ENCODE measurements around the gene KAT5.

KAT5 gene

DNA sequence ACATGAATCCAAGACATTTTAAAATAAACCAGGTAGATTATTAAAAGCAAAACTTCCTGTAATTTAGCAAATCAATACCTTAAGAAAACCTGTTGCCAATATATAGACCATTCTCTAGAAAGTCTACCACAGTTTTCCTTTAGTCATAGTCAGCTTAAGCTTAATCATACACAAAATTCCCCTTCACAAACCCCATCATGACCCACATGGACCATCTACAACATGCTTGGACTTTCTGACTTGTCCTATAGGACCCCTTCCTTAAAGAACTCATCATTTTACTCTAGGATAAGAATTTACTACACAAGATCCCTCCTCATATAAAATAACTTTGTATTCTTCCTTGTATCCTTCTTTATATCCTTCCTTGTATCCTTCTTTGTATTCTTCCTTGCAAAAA is 24.8 kb downstream of the KAT5 start:
- no peak for DNase-seq (ENCODE audit: extremely low spot score)
- ChIA-PET CTCF (interaction anchor here (1.1 to 3.9 kb wide), 3 partner anchors 9 to 42 kb away, joined by 3 to 19 read pairs (median 3); partner anchors contain the start of genes AP5B1 and KAT5), POLR2A (no interaction called here)
- TF ChIP-seq, protein P1, sequence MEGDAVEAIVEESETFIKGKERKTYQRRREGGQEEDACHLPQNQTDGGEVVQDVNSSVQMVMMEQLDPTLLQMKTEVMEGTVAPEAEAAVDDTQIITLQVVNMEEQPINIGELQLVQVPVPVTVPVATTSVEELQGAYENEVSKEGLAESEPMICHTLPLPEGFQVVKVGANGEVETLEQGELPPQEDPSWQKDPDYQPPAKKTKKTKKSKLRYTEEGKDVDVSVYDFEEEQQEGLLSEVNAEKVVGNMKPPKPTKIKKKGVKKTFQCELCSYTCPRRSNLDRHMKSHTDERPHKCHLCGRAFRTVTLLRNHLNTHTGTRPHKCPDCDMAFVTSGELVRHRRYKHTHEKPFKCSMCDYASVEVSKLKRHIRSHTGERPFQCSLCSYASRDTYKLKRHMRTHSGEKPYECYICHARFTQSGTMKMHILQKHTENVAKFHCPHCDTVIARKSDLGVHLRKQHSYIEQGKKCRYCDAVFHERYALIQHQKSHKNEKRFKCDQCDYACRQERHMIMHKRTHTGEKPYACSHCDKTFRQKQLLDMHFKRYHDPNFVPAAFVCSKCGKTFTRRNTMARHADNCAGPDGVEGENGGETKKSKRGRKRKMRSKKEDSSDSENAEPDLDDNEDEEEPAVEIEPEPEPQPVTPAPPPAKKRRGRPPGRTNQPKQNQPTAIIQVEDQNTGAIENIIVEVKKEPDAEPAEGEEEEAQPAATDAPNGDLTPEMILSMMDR (IDR thresholded peaks at IDR 0.05; ENCODE audit: control extremely low read depth, extremely low read depth, low read depth, missing control alignments): no peak

DNA sequence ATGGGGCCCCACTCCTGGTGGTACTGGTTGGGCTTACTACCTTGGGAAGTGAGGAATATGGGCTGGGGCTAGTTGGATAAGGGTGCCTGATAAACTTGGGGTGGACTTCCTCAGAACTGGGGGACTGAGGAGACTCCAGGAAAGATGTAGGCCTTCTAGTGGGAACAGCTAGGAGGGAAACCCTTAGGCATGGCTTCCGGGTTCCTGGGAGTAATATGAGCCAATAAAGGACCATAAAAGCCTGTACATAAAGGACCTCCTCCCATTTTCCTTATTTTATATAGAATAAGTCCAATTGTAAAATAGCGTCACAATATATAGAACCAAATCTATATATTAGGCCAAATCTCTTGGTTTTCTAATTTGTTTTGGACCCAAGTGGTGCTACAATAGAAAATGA is 27.0 kb downstream of the KAT5 start:
- TF ChIP-seq, protein P1 (IDR thresholded peaks at IDR 0.05; ENCODE audit: control extremely low read depth, extremely low read depth, low read depth, missing control alignments): no peak
- CTCF ChIA-PET: no interaction called here
- POLR2A ChIA-PET: no interaction called here
- DNase-seq (ENCODE audit: extremely low spot score): no peak

DNA sequence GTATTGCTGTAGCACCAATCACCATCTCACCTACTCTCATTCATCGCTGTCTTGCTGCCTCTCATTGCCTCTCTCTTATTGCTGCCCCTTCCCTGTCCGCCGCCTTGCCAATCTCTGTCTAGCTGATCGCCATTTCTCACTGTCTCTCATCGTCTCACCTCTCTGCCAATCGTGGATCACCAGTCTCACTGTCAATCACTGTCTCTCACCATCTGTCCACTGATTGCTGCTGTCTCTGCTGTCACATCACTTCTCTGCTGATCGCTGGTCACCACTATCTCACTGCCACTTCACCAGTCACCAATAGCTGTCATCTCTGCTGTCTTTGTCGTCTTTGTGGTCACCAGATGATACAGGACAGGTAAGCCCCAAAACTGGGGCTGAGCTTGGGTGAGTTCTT is 29.1 kb downstream of the KAT5 start:
- no peak for DNase-seq (ENCODE audit: extremely low spot score)
- TF ChIP-seq, protein P1 (IDR thresholded peaks at IDR 0.05; ENCODE audit: control extremely low read depth, extremely low read depth, low read depth, missing control alignments): no peak
- ChIA-PET CTCF (interaction anchor here (1.1 to 1.7 kb wide), 3 partner anchors 11 to 39 kb away, joined by 3 to 8 read pairs (median 3); partner anchors contain the start of gene AP5B1), POLR2A (no interaction called here)

DNA sequence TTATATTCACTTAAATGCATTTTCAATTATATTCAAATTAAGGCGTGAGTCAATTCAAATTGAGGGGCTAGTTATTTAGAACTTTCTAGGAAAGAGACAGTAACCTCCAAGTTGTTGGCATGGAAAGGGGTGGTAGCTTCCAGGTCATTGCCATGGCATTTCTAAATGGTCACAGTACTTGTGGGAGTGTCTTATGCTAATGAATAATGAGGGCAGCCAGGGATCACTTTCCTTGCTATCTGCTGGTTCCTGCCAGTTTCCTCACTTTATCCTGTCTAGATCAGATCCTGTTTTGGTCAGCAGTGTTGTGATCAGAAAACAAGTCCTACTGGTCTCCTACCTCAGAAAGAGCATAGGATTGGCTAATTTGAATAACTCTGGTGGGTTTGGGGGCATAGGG is 30.3 kb downstream of the KAT5 start:
- CTCF ChIA-PET: no interaction called here
- TF ChIP-seq, protein P1 (IDR thresholded peaks at IDR 0.05; ENCODE audit: control extremely low read depth, extremely low read depth, low read depth, missing control alignments): no peak
- no peak for DNase-seq (ENCODE audit: extremely low spot score)
- POLR2A ChIA-PET: no interaction called here

DNA sequence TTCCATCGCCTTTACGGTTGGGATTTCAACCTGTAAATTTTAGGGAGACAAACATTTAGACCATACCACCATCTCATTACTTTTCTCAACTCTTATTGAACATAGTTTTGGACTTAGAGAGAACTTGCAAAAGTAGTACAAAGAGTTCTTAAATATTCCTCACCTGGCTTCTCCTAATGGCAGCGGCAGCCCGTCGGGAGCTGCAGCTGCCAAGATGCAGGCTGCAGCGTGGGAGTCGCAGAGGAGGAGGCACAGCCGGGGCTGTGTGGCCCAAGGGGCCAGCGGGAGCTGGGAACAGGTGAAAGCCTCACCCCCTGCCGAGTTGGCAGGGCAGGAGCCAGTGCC is 31.6 kb downstream of the KAT5 start:
- DNase-seq (ENCODE audit: extremely low spot score): no peak
- ChIA-PET POLR2A (no interaction called here), CTCF (interaction anchor here (1.5 kb wide), 1 partner anchor 278 kb away, joined by 6 read pairs; no protein-coding TSS in a partner anchor)
- TF ChIP-seq, protein P1 (IDR thresholded peaks at IDR 0.05; ENCODE audit: control extremely low read depth, extremely low read depth, low read depth, missing control alignments): no peak

DNA sequence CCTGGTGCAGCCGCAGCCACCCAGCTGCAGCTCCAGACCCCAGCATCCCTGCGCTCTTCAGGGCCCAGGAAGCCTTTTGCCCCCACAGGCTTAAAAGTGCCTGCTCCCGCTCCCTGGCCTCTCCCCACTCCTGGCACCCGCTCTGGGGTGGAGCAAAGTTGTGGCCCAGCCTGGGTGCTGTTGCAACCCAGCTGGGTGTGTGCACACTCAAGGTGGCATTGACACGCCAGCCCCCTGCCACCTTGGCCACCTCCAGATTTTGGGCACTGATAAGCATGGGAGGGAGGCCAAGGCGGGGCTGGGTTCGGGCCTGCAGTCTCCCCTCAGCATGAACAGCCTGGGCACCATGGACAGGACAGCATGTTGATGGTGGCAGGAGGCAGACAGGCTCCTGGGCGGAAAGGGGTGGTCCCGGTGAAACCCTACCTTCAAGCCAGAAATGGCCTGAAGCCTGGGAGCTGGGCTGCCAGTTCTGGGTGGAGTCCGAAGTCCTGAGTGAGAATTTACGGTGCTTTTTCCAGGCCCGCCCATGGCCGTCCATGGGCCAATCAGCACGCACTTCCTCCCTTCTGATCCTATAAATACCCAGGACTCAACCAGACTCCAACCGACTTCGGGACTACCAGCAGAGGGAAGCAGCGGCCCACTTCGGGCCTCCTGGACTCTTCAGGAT is 32.1 kb downstream of the KAT5 start:
- TF ChIP-seq, protein P1 (IDR thresholded peaks at IDR 0.05; ENCODE audit: control extremely low read depth, extremely low read depth, low read depth, missing control alignments): no peak
- DNase-seq (ENCODE audit: extremely low spot score): no peak
- ChIA-PET CTCF (interaction anchor here (0.8 to 1.7 kb wide), 4 partner anchors 33 to 278 kb away, joined by 3 to 6 read pairs (median 4); partner anchors contain the start of gene AP5B1), POLR2A (no interaction called here)
